CD4-positive, alpha-beta T cell (primary cell): ENCODE results near the gene CHI3L2. TPM values are rescaled to one million over a fixed set of nuclear protein-coding genes. Genes with fewer than 3 reads are reported as not detected.

Experiments used
- ATAC-seq: fragments of 200-7000 bp; cut with Tn5 transposase; one replicate; pipeline ENCODE4 v1.10.0; 2022; ENCODE audit warnings: mild to moderate bottlenecking; ENCODE audit not compliant: poor library complexity
- CTCF ChIA-PET: fragments of 350-600 bp; sonication (Branson Sonifier 250); formaldehyde crosslinking; loops from one replicate; lab custom pipeline; 2021; ENCODE audit warnings: antibody characterized with exemption, inconsistent platforms; lab: Charles Lee
- POLR2A ChIA-PET: fragments of 350-600 bp; sonication (Branson Sonifier 250); formaldehyde crosslinking; loops from one replicate; lab custom pipeline; 2021; ENCODE audit warnings: antibody characterized with exemption, inconsistent platforms; lab: Charles Lee
- DNase-seq, 14 experiments: peaks; one replicate each; pipeline ENCODE4 v3.0.0-alpha.2; 2013 to 2020; ENCODE audit warnings: mixed read lengths in 2 of 14
- H3K27ac ChIP-seq, 2 donors: one replicate each; pipeline versions ENCODE4 v1.5.1 to v1.7.0; 2013; ENCODE audit warnings: low read length in 2 of 2, low read depth in 1 of 2, mild to moderate bottlenecking in 1 of 2
- H3K27me3 ChIP-seq, 2 experiments: 1 replicate in 1 of 2; 2 replicates in 1 of 2; pipeline versions ENCODE4 v1.6.1 to v1.7.0; 2013; ENCODE audit warnings: low read length in 2 of 2, control low read depth in 1 of 2, mild to moderate bottlenecking in 1 of 2, moderate library complexity in 1 of 2; ENCODE audit not compliant: insufficient read depth in 2 of 2, control insufficient read depth in 1 of 2
- H3K36me3 ChIP-seq: one replicate; pipeline ENCODE4 v1.6.1; 2013; ENCODE audit warnings: low read length, control low read depth; ENCODE audit not compliant: insufficient read depth
- H3K4me1 ChIP-seq: one replicate; pipeline ENCODE4 v1.6.1; 2013; ENCODE audit warnings: low read length, control low read depth; ENCODE audit not compliant: insufficient read depth
- H3K4me3 ChIP-seq: one replicate; pipeline ENCODE4 v1.5.1; 2013; ENCODE audit warnings: mild to moderate bottlenecking, low read length, moderate library complexity
- H3K9me3 ChIP-seq, 2 experiments: 1 replicate in 1 of 2; 2 replicates in 1 of 2; pipeline versions ENCODE4 v1.6.1 to v1.7.0; 2013; ENCODE audit warnings: low read length in 2 of 2, mild to moderate bottlenecking in 2 of 2, control low read depth in 1 of 2, moderate library complexity in 1 of 2; ENCODE audit not compliant: control insufficient read depth in 1 of 2, insufficient read depth in 1 of 2
- H3K27ac Mint-ChIP-seq: one replicate; pipeline ENCODE4 v1.8.0; 2020; ENCODE audit warnings: mixed read lengths
- H3K27me3 Mint-ChIP-seq: one replicate; pipeline ENCODE4 v1.8.0; 2021; ENCODE audit warnings: mixed read lengths
- H3K36me3 Mint-ChIP-seq: one replicate; pipeline ENCODE4 v1.8.0; 2021; ENCODE audit warnings: low read depth, mixed read lengths
- H3K4me1 Mint-ChIP-seq: one replicate; pipeline ENCODE4 v1.8.0; 2021; ENCODE audit warnings: low read depth, mixed read lengths
- H3K4me3 Mint-ChIP-seq: one replicate; pipeline ENCODE4 v1.8.0; 2020; ENCODE audit warnings: mild to moderate bottlenecking, mixed read lengths
- H3K9me3 Mint-ChIP-seq: one replicate; pipeline ENCODE4 v1.8.0; 2020; ENCODE audit warnings: mixed read lengths
- CTCF ChIP-seq: fragments of 200-600 bp; IDR thresholded peaks from one replicate; pipeline ENCODE4 v1.8.0; 2022; ENCODE audit warnings: antibody characterized with exemption, mild to moderate bottlenecking
- intact Hi-C, 2 experiments: fragments of 100-400 bp; cut with DNase I in 1 of 2; cut with micrococcal nuclease in 1 of 2; formaldehyde crosslinking; loops; one replicate each; pipeline versions ENCODE4 v1.15.1 to v1.9.0; 2023 to 2025; cut with DNase I, micrococcal nuclease
- total RNA-seq, 174 experiments: library from RNA in 2 of 174; stranded (reverse) in 2 of 174; gene quantifications; one replicate each; pipeline ENCODE4 v1.2.3 and lab custom pipeline; 2021 to 2026

CHI3L2 gene
- total RNA-seq, 2 experiments from 2014 or later: 13.9 to 15.7 TPM

- Mint-ChIP-seq H3K27me3 (peaks cover 28% of the 10 kb centered on the region), H3K4me3 (peak overlapping the region; percentile 72), H3K36me3 (no peaks in the 10 kb centered on the region), H3K4me1 (peaks cover 16% of the 10 kb centered on the region), H3K27ac (no peak overlapping the region), H3K9me3 (no peaks in the 10 kb centered on the region)
- no peak for ATAC-seq
- ChIA-PET POLR2A (interaction anchor here (0.6 to 1.0 kb wide), 3 partner anchors 45 to 471 kb away, joined by 3 read pairs; no protein-coding TSS in a partner anchor), CTCF (interaction anchor here (1.4 kb wide), 1 partner anchor 44 kb away, joined by 3 read pairs; no protein-coding TSS in a partner anchor)
- no peak for TF ChIP-seq CTCF
- Histone ChIP-seq H3K27ac (no peak overlapping the region), H3K4me1 (peaks cover 17% of the 10 kb centered on the region), H3K4me3 (peak overlapping the region; percentile 42), H3K36me3 (no peaks in the 10 kb centered on the region), H3K9me3 (peaks cover 0 to 12% of the 10 kb centered on the region in 2 experiments), H3K27me3 (peaks cover 20 to 23% of the 10 kb centered on the region in 2 experiments)
- DNase-seq: peak in 3 of 14 experiments; percentile 22 to 24 (median 23)
- intact Hi-C loops: loop anchor here in 1 of 2 experiments (5.0 kb wide), 1 partner anchor 39 kb away; no protein-coding TSS in a partner anchor
Observed at GRCh38 chr1:111270771-111271463, 43.4 kb downstream of the CHI3L2 start.

GRCh38 chr1:111271464-111271801 lies 43.9 kb downstream of the CHI3L2 start:
- Histone ChIP-seq H3K27me3 (peaks cover 20 to 23% of the 10 kb centered on the region in 2 experiments), H3K36me3 (no peaks in the 10 kb centered on the region), H3K4me1 (peaks cover 17% of the 10 kb centered on the region), H3K27ac (no peak overlapping the region), H3K4me3 (peak overlapping the region; percentile 42), H3K9me3 (peaks cover 0 to 12% of the 10 kb centered on the region in 2 experiments)
- ChIA-PET POLR2A (interaction anchor here (0.6 to 1.0 kb wide), 3 partner anchors 46 to 471 kb away, joined by 3 read pairs; no protein-coding TSS in a partner anchor), CTCF (interaction anchor here (1.4 kb wide), 1 partner anchor 45 kb away, joined by 3 read pairs; no protein-coding TSS in a partner anchor)
- TF ChIP-seq CTCF: no peak
- Mint-ChIP-seq H3K4me1 (peaks cover 16% of the 10 kb centered on the region), H3K27ac (no peak overlapping the region), H3K27me3 (peaks cover 28% of the 10 kb centered on the region), H3K36me3 (no peaks in the 10 kb centered on the region), H3K4me3 (peak overlapping the region; percentile 52), H3K9me3 (no peaks in the 10 kb centered on the region)
- DNase-seq (no peak), ATAC-seq (no peak)
- intact Hi-C loops: loop anchor here in 1 of 2 experiments (5.0 kb wide), 1 partner anchor 39 kb away; no protein-coding TSS in a partner anchor

GRCh38 chr1:111272081-111272480 lies 44.6 kb downstream of the CHI3L2 start:
- ChIA-PET CTCF (interaction anchor here (1.4 kb wide), 1 partner anchor 46 kb away, joined by 3 read pairs; no protein-coding TSS in a partner anchor), POLR2A (interaction anchor here (1.0 kb wide), 1 partner anchor 56 kb away, joined by 3 read pairs; no protein-coding TSS in a partner anchor)
- intact Hi-C loops: loop anchor here in 1 of 2 experiments (5.0 kb wide), 1 partner anchor 40 kb away; no protein-coding TSS in a partner anchor
- Histone ChIP-seq H3K4me1 (peaks cover 17% of the 10 kb centered on the region), H3K9me3 (peaks cover 0 to 12% of the 10 kb centered on the region in 2 experiments), H3K4me3 (no peak overlapping the region), H3K27me3 (peaks cover 20 to 23% of the 10 kb centered on the region in 2 experiments), H3K36me3 (no peaks in the 10 kb centered on the region), H3K27ac (no peak overlapping the region)
- no peak for DNase-seq
- no peak overlapping the region for H3K27ac Mint-ChIP-seq
- no peaks in the 10 kb centered on the region for H3K9me3 Mint-ChIP-seq
- peaks cover 16% of the 10 kb centered on the region for H3K4me1 Mint-ChIP-seq
- TF ChIP-seq CTCF: no peak
- H3K4me3 Mint-ChIP-seq: no peak overlapping the region
- peaks cover 28% of the 10 kb centered on the region for H3K27me3 Mint-ChIP-seq
- H3K36me3 Mint-ChIP-seq: no peaks in the 10 kb centered on the region
- ATAC-seq: no peak
